ENCODE results near the gene ZNF225.
A peak's percentile ranks its signal among the peaks of the same experiment; 100 is the strongest.

The ZNF225 gene

DNA sequence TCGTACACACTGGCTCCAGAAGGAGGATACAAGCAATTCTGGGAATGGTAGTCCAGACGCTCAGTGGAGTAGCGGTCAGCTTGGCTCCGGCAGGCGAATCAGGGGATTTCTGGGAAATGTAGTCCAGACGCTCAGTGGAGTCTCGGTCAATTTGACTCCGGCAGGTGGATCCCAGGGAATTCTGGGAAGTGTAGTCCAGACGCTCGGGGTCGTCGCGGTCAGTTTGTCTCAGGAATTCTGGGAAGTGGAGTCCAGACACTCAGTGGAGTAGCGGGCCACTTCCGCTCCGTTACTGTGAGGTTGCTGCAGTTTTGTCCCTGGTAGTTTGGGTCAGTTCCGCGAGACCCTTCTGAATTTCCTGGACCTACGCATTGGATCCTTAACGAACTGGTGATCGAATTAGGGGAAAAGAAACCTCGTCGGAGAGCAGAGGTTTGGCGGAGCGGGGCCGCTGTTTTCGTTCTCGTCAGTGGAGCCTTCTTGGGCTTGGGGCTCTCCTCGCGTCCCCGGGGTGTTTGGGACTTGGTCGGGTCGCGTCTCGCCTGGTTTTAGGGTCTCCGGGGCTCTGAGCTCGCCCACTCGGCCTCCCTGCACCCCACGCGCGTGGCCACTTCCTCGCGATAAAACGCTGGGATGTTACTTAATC lies at the start of gene ZNF225:
Gene ZNF225, plus strand, starts transcription at position 262 of the 646 bp plus-strand sequence. CDS start 2,429 bp downstream, outside the sequence.
- peak; percentile 94 for DNase-seq (ENCODE audit: extremely low read depth, low read depth)

DNA sequence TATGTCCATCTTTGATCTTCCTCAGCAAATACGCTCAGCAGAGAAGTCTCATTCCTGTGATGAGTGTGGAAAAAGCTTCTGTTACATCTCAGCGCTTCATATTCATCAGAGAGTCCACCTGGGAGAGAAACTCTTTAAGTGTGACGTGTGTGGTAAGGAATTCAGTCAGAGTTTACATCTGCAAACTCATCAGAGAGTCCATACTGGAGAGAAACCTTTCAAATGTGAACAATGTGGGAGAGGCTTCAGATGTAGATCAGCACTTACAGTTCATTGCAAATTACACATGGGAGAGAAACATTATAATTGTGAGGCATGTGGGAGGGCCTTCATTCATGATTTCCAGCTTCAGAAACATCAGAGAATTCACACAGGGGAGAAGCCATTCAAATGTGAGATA lies 46.9 kb upstream of the ZNF225 start:
- TF ChIP-seq, protein P1, sequence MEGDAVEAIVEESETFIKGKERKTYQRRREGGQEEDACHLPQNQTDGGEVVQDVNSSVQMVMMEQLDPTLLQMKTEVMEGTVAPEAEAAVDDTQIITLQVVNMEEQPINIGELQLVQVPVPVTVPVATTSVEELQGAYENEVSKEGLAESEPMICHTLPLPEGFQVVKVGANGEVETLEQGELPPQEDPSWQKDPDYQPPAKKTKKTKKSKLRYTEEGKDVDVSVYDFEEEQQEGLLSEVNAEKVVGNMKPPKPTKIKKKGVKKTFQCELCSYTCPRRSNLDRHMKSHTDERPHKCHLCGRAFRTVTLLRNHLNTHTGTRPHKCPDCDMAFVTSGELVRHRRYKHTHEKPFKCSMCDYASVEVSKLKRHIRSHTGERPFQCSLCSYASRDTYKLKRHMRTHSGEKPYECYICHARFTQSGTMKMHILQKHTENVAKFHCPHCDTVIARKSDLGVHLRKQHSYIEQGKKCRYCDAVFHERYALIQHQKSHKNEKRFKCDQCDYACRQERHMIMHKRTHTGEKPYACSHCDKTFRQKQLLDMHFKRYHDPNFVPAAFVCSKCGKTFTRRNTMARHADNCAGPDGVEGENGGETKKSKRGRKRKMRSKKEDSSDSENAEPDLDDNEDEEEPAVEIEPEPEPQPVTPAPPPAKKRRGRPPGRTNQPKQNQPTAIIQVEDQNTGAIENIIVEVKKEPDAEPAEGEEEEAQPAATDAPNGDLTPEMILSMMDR (IDR thresholded peaks at IDR 0.05; ENCODE audit: low read depth, low read length) = no peak
- no peak for DNase-seq (ENCODE audit: extremely low read depth, low read depth)

More for the DNA sequence above, at the start of gene ZNF225:
- TF ChIP-seq, protein P1 (IDR thresholded peaks at IDR 0.05; ENCODE audit: low read depth, low read length) = no peak

DNA sequence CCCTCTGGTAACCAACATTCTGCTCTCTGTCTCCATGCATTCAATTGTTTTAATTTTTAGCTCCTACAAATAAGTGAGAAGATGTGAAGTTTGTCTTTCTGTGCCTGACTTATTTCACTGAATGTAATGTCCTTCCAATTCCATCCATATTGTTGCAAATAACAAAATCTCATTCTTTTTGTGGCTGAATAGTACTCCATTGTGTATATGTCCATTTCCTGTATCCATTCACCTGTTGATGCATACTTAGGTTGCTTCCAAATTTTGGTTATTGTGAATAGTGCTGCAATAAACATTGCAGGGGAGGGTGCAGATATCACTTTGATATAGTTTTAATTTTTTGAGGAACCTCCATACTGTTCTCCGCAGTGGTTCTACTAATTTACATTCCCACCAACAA lies 43.8 kb upstream of the ZNF225 start:
- TF ChIP-seq, protein P1 (IDR thresholded peaks at IDR 0.05; ENCODE audit: low read depth, low read length) = no peak
- no peak for DNase-seq (ENCODE audit: extremely low read depth, low read depth)

DNA sequence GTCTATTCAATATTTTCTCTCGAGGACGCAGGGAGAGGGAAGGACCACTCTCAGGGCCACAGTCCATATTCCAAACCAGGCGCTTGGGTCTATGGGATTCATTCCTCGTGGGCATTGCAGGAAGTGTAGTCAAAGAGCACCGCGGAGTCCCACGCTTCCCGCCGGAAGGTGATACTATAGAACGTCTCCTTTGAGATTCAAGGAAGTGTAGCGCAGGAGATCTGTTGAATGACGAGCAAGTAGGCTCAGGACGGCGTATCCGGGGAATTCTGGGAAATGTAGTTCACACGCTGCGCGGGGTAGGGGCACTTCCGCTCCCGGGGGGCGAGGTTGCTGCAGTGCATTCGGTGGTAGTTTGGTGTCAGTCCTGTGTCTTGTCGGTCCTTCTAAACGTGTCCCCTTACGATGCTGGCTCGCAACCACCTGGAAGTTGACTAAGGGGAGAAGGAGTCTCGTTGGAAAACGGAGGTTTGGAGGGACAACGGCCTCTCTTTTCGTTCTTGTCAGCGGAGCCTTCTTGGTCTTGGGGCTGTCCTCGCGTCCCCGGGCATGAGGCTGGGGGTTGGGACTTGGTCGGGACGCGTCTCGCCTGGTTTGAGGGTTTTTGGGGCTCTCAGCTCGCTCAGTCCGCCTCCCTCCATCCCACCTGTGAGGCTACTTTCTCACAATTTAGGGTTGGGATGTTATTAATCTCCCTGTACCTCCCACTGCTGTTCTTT lies 41.2 kb upstream of the ZNF225 start, which contains the start of gene ZNF284:
Gene ZNF284, plus strand, starts transcription at position 336 of the 719 bp plus-strand sequence. CDS start 4,231 bp downstream, outside the sequence.
- peak; percentile 57 for DNase-seq (ENCODE audit: extremely low read depth, low read depth)

DNA sequence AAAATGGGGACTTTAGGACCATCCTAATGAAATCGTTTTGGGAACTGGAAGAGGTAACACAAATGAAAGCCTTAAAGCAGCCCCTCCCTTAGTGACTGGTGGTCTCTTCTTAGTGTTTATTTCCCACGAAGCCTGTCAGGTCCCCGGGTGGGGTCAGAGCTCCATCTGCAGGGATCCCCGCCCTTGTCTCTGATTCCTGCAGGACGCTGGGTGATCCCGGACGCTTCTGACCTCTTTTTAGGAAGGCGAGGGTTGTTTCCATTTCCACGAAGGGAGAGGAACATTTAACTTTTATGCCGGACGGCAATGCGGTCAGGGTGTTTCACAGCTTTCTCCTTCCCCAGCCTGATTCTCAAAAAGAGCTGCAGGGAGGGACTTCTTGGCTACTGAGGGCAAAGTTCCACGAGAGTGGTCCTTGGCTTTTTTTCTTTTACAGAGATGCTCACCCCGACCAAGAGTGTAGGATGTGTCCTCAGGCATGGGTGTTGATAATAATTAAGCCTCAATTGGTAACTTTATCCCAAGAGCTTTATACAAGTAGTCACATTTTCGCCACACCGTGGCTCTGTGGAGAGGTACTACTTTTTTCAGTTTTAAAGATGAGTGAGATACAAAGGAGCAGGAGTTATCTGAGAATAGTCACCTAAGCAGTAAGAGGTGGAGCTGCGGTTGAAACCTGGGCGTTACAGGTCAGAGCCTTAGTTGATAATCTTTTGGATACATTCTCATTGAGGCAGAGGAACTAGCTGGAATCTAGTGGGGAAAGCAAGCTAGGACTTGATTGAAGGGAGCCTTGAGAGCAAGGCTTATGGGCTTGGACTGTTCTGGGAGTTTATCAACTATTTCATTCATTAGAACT lies 40.4 kb upstream of the ZNF225 start:
- TF ChIP-seq, protein P1 (IDR thresholded peaks at IDR 0.05; ENCODE audit: low read depth, low read length) = peak; percentile 14
- DNase-seq (ENCODE audit: extremely low read depth, low read depth) = no peak

More for the DNA sequence above, 41.2 kb upstream of the ZNF225 start, which contains the start of gene ZNF284:
- TF ChIP-seq, protein P1 (IDR thresholded peaks at IDR 0.05; ENCODE audit: low read depth, low read length) = no peak

DNA sequence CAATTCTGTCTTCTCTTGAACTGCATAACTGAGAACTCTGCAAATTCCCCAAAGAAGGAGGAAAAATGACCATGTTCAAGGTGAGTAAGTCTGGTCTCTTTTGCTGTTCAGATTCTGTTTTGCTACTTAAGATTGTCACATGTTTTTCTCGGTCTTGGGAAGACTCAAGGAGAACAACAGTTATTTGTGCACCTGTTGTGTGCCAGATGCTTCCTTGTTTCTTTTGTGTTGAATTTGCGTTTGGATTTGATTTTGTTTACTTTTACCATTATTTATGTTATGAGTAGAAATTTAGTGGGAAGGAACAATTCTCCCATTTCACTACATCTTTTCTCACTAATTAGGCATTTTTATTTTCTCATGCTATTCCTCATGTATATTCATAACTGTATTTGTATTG lies 36.9 kb upstream of the ZNF225 start:
- TF ChIP-seq, protein P1 (IDR thresholded peaks at IDR 0.05; ENCODE audit: low read depth, low read length) = no peak
- no peak for DNase-seq (ENCODE audit: extremely low read depth, low read depth)
